Measurements from ENCODE around the gene IFNLR1.

The IFNLR1 gene

DNA sequence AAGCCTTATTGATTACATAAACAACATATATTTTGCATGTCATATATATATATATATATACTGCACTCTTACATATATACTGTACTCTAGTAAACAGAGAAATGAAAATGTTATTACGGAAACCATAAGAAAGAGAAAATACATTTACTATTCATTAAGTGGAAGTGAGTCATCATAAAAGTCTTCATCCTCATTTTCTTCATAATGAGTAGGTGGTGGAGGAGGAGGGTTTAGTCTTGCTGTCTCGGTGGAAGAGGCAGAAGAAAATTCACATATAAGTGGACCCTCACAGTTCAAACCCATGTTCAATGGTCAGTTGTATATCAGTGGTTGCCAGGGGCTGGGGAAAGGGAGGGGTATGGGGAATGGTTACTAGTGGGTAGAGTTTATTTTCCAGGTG, 8.0 kb upstream of the IFNLR1 start:
- H3K4me1 ChIP-seq (ENCODE audit: control insufficient read depth, insufficient read depth, low read length): no peaks in the 10 kb centered on the region
- H3K36me3 ChIP-seq (ENCODE audit: control insufficient read depth, insufficient read depth, low read length): no peaks in the 10 kb centered on the region
- WGBS, 2 experiments: 100% methylated on average over 1 of the region's 2 CpGs
- no peak overlapping the region for H3K27ac ChIP-seq (ENCODE audit: insufficient read depth, low read depth, low read length, poor library complexity, severe bottlenecking)
- no peak overlapping the region for H3K4me3 ChIP-seq (ENCODE audit: insufficient read depth, low read depth, low read length)
- H3K9me3 ChIP-seq (ENCODE audit: control insufficient read depth, low read length): no peaks in the 10 kb centered on the region
- no peaks in the 10 kb centered on the region for H3K27me3 ChIP-seq (ENCODE audit: control insufficient read depth, insufficient read depth, low read length, poor library complexity, severe bottlenecking)

DNA sequence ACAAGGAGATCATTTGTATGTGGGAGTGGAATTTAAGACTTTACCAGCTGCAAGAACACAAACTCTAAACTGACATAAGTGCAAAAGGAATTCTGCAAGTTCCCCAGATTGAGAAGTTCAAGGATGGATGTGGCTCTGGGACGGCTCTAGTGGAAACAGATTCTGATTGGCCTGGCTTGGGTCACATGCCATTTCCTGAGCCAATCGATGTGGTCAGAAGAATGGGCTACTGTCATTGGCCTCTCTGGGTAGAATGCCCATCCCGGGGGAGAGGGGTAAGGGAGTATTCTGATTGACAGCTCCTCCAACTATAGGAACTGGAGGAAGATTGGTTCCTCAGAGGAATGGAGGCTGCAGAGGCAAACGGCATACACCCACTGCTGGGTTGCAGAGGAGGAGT, 6.0 kb upstream of the IFNLR1 start:
- peaks cover 12% of the 10 kb centered on the region for H3K27me3 ChIP-seq (ENCODE audit: control insufficient read depth, insufficient read depth, low read length, poor library complexity, severe bottlenecking)
- WGBS, 2 experiments: 82 to 83% methylated on average over 4 of the region's 4 CpGs

DNA sequence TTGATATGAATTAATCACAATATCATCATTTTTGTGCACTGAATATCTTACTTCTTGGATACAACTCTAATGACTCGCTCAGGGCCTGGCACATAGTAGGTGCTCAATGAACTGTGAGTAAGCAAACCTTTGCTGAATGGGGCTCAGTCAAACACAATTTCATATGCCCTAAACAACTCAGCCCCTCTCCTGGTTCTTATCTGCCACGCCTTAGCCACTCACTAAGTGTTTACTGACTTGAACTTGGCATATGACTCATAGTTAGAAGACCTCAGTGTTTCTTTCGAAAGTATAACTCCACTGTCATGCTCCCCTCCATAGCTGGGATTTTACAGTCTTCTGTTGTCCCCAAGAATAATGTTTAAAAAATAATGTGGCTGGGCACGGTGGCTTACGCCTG, 4.8 kb upstream of the IFNLR1 start:
- H3K27ac ChIP-seq (ENCODE audit: insufficient read depth, low read depth, low read length, poor library complexity, severe bottlenecking): no peak overlapping the region
- WGBS, 2 experiments: 93 to 95% methylated on average over 5 of the region's 5 CpGs
- no peak overlapping the region for H3K4me3 ChIP-seq (ENCODE audit: insufficient read depth, low read depth, low read length)
- no peaks in the 10 kb centered on the region for H3K9me3 ChIP-seq (ENCODE audit: control insufficient read depth, low read length)
- no peaks in the 10 kb centered on the region for H3K36me3 ChIP-seq (ENCODE audit: control insufficient read depth, insufficient read depth, low read length)
- no peaks in the 10 kb centered on the region for H3K4me1 ChIP-seq (ENCODE audit: control insufficient read depth, insufficient read depth, low read length)
- H3K27me3 ChIP-seq (ENCODE audit: control insufficient read depth, insufficient read depth, low read length, poor library complexity, severe bottlenecking): peaks cover 24% of the 10 kb centered on the region

More for the DNA sequence above, 6.0 kb upstream of the IFNLR1 start:
- H3K9me3 ChIP-seq (ENCODE audit: control insufficient read depth, low read length): no peaks in the 10 kb centered on the region
- no peaks in the 10 kb centered on the region for H3K36me3 ChIP-seq (ENCODE audit: control insufficient read depth, insufficient read depth, low read length)
- no peak overlapping the region for H3K27ac ChIP-seq (ENCODE audit: insufficient read depth, low read depth, low read length, poor library complexity, severe bottlenecking)
- no peak overlapping the region for H3K4me3 ChIP-seq (ENCODE audit: insufficient read depth, low read depth, low read length)
- H3K4me1 ChIP-seq (ENCODE audit: control insufficient read depth, insufficient read depth, low read length): no peaks in the 10 kb centered on the region

DNA sequence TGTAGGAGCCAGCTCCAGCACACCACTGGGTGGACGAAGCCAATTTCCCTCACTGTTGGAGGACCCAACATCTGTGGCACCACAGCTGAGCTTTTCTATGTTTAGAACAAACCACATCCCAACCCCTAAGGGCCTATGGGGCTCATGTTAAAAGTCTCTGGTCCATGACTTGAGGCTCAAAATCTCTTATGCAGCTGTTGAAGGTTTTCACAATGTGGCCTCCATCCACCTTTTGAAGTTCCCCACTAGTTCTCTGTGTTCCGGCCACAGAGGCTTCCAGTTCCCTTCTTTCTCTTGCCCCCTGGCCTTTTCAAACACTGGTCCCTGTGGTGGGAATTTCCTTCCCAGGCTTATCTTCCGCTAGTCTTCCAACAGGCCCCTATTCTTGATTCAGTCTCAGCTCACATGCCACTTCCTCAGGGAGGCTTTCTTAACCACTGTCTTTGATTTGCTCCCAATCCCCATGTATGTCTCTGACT, 3.9 kb upstream of the IFNLR1 start:
- Histone ChIP-seq H3K27ac (ENCODE audit: insufficient read depth, low read depth, low read length, poor library complexity, severe bottlenecking) (no peak overlapping the region), H3K27me3 (ENCODE audit: control insufficient read depth, insufficient read depth, low read length, poor library complexity, severe bottlenecking) (peaks cover 32% of the 10 kb centered on the region), H3K36me3 (ENCODE audit: control insufficient read depth, insufficient read depth, low read length) (no peaks in the 10 kb centered on the region), H3K9me3 (ENCODE audit: control insufficient read depth, low read length) (no peaks in the 10 kb centered on the region), H3K4me3 (ENCODE audit: insufficient read depth, low read depth, low read length) (no peak overlapping the region), H3K4me1 (ENCODE audit: control insufficient read depth, insufficient read depth, low read length) (no peaks in the 10 kb centered on the region)
- WGBS, 2 experiments: 94 to 95% methylated on average over 3 of the region's 3 CpGs

DNA sequence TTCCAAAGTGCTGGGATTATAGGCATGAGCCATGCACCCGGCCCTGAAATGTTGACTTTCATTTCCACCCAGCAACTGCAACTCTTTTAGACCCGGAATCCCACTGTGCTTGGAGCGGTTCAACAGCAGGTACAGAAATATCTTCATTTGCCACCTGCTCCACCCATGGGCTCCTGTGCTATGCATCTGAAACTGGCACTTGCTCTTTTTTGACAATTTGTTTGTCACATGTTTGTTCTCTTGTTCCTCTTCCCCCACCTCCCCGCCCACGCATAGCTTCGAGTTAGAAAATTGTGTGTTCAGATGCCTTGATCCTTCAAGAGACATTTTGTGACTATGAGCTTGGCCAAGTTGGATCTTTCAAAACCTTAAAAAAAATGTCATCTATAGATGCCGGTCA, 2.4 kb upstream of the IFNLR1 start:
- Histone ChIP-seq H3K27me3 (ENCODE audit: control insufficient read depth, insufficient read depth, low read length, poor library complexity, severe bottlenecking) (peaks cover 37% of the 10 kb centered on the region), H3K9me3 (ENCODE audit: control insufficient read depth, low read length) (no peaks in the 10 kb centered on the region), H3K36me3 (ENCODE audit: control insufficient read depth, insufficient read depth, low read length) (no peaks in the 10 kb centered on the region), H3K4me1 (ENCODE audit: control insufficient read depth, insufficient read depth, low read length) (no peaks in the 10 kb centered on the region), H3K27ac (ENCODE audit: insufficient read depth, low read depth, low read length, poor library complexity, severe bottlenecking) (no peak overlapping the region), H3K4me3 (ENCODE audit: insufficient read depth, low read depth, low read length) (no peak overlapping the region)
- WGBS, 2 experiments: 92 to 94% methylated on average over 7 of the region's 7 CpGs

DNA sequence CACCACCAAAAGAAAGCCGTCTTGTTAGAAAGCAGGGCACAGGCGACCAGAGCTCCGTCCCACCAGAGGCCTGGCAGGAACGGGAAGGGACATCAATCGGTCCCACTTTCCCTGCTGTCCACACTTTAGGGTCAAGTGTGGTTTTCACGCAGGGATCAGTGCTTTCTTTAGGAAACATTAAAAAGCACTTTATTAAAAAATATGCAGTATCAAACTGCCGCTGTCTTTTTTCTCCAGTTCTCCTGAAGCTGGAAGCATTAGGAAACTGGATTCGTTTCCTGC, 437 bp downstream of the IFNLR1 start:
- peaks cover 37% of the 10 kb centered on the region for H3K27me3 ChIP-seq (ENCODE audit: control insufficient read depth, insufficient read depth, low read length, poor library complexity, severe bottlenecking)
- WGBS, 2 experiments: 28 to 36% methylated on average over 8 of the region's 8 CpGs

DNA sequence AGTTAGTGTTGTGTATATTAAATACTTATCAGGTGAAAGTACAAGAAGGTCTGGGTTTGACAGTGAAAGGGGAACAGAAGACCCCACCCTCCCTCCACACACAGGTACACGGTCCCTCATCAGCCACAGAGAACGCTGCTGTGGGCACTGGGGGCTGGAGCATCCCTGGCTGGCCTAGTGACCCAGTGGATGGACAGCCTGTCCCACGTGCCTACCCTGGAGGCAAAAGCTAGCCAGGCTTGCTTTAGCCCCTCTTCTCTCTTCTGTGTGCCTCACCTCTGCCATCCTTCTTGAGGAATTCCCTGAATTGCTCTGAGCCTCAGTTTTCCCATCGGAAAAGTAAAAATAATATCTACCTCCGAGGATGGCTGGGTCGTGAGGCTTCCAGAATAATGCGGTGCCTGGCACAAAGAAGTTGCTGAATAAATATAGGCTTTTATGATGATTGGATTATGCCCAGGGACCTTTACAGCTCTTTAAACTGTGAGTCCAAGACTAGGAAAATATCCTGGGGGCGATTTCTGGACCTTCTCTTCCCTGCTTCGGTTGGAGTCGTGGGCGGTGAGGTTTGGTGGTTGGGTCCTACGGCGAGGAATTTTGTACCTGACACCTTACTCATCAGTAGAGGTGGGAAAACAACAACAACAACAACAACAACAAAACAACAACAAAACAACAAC, 918 bp downstream of the IFNLR1 start:
- no peak overlapping the region for H3K27ac ChIP-seq (ENCODE audit: insufficient read depth, low read depth, low read length, poor library complexity, severe bottlenecking)
- H3K27me3 ChIP-seq (ENCODE audit: control insufficient read depth, insufficient read depth, low read length, poor library complexity, severe bottlenecking): peaks cover 37% of the 10 kb centered on the region
- H3K4me1 ChIP-seq (ENCODE audit: control insufficient read depth, insufficient read depth, low read length): no peaks in the 10 kb centered on the region
- no peaks in the 10 kb centered on the region for H3K36me3 ChIP-seq (ENCODE audit: control insufficient read depth, insufficient read depth, low read length)
- H3K9me3 ChIP-seq (ENCODE audit: control insufficient read depth, low read length): no peaks in the 10 kb centered on the region
- peak overlapping the region; percentile 49 for H3K4me3 ChIP-seq (ENCODE audit: insufficient read depth, low read depth, low read length)
- 69 to 77% methylated on average over 9 to 13 of the region's 13 CpGs for WGBS, 2 experiments

More for the DNA sequence above, 437 bp downstream of the IFNLR1 start:
- peak overlapping the region; percentile 49 for H3K4me3 ChIP-seq (ENCODE audit: insufficient read depth, low read depth, low read length)
- H3K36me3 ChIP-seq (ENCODE audit: control insufficient read depth, insufficient read depth, low read length): no peaks in the 10 kb centered on the region
- no peaks in the 10 kb centered on the region for H3K4me1 ChIP-seq (ENCODE audit: control insufficient read depth, insufficient read depth, low read length)
- H3K9me3 ChIP-seq (ENCODE audit: control insufficient read depth, low read length): no peaks in the 10 kb centered on the region
- H3K27ac ChIP-seq (ENCODE audit: insufficient read depth, low read depth, low read length, poor library complexity, severe bottlenecking): no peak overlapping the region

DNA sequence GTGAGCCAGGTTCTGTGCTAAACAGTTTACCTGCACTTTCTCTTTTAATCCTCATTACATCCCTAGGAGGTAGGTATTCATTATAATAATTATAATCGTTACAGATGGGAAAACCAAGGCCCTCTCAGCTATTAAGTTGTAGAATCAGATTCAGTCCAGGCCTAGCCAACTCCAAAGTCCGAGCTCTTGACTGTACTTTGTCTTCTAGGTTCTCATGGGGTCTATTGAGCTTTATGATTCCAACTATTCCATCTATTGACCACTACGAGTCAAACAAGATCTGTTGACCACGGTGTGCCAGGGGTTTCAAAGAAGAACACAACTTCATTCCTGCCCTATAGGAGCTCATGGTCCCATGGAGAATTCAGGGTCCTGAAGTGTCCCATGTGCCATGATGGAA, 2.0 kb downstream of the IFNLR1 start:
- Histone ChIP-seq H3K27me3 (ENCODE audit: control insufficient read depth, insufficient read depth, low read length, poor library complexity, severe bottlenecking) (peaks cover 37% of the 10 kb centered on the region), H3K36me3 (ENCODE audit: control insufficient read depth, insufficient read depth, low read length) (no peaks in the 10 kb centered on the region), H3K4me3 (ENCODE audit: insufficient read depth, low read depth, low read length) (no peak overlapping the region), H3K9me3 (ENCODE audit: control insufficient read depth, low read length) (no peaks in the 10 kb centered on the region), H3K27ac (ENCODE audit: insufficient read depth, low read depth, low read length, poor library complexity, severe bottlenecking) (no peak overlapping the region), H3K4me1 (ENCODE audit: control insufficient read depth, insufficient read depth, low read length) (no peaks in the 10 kb centered on the region)
- 94% methylated on average over 3 of the region's 4 CpGs for WGBS, 2 experiments

DNA sequence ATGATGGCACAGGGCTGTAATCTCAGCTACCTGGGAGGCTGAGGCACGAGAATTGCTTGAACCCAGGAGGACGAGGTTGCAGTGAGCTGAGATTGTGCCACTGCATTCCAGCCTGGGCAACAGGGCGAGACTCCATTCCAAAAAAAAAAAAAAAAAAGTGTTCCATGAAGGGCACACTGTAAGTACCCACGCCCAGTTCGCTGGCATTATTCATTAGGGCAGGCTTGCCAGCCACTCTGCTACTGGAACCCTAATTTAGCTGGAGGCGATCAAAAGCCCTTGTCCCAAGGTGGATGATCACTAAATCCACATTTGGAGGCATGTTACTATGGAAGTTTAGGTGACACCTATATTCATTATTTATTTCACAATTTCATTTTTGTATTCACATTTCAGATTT, 5.0 kb downstream of the IFNLR1 start:
- Histone ChIP-seq H3K4me1 (ENCODE audit: control insufficient read depth, insufficient read depth, low read length) (no peaks in the 10 kb centered on the region), H3K27me3 (ENCODE audit: control insufficient read depth, insufficient read depth, low read length, poor library complexity, severe bottlenecking) (peaks cover 16% of the 10 kb centered on the region), H3K9me3 (ENCODE audit: control insufficient read depth, low read length) (no peaks in the 10 kb centered on the region), H3K36me3 (ENCODE audit: control insufficient read depth, insufficient read depth, low read length) (no peaks in the 10 kb centered on the region), H3K27ac (ENCODE audit: insufficient read depth, low read depth, low read length, poor library complexity, severe bottlenecking) (no peak overlapping the region), H3K4me3 (ENCODE audit: insufficient read depth, low read depth, low read length) (no peak overlapping the region)
- 77 to 79% methylated on average over 6 of the region's 6 CpGs for WGBS, 2 experiments

DNA sequence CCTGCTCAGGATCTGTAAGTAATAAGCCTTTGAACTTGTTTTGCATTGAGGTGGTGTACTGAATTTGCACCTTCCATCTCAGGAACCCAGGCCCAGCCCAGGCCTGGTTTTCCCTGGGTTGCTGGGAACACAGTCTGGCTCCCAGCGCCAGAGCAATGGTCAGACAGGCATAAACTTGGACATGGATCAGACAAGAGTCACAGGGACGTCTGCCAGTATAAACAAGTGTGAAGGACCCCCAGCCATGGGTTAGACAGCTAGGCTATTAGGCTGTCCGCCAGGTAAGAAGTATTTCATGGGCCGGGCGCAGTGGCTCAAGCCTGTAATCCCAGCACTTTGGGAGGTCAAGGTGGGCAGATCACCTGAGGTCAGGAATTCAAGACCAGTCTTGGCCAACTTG, 5.5 kb downstream of the IFNLR1 start:
- Histone ChIP-seq H3K4me1 (ENCODE audit: control insufficient read depth, insufficient read depth, low read length) (no peaks in the 10 kb centered on the region), H3K9me3 (ENCODE audit: control insufficient read depth, low read length) (no peaks in the 10 kb centered on the region), H3K27me3 (ENCODE audit: control insufficient read depth, insufficient read depth, low read length, poor library complexity, severe bottlenecking) (peaks cover 11% of the 10 kb centered on the region), H3K27ac (ENCODE audit: insufficient read depth, low read depth, low read length, poor library complexity, severe bottlenecking) (no peak overlapping the region), H3K36me3 (ENCODE audit: control insufficient read depth, insufficient read depth, low read length) (no peaks in the 10 kb centered on the region), H3K4me3 (ENCODE audit: insufficient read depth, low read depth, low read length) (no peak overlapping the region)
- 95% methylated on average over 5 of the region's 5 CpGs for WGBS, 2 experiments

DNA sequence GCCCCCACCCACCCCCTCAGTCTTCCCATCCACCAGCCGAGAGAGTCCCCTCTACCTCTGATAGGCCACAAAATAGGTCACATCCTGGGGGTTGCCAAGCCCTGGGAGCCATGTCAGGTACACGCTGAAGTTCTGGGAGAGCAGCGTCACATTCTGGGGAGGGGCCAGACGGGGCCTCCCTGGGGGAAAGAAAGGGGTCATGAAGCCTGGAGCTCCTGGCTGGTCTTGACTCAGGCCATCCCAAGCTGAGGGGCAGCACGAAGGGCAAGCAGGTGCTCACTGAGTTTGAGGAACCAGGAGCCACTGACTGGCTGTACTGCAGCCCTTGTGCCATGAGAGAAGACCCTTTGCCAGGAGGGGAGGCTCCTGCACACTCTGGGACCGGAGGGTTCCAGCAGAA, 6.4 kb downstream of the IFNLR1 start:
- H3K36me3 ChIP-seq (ENCODE audit: control insufficient read depth, insufficient read depth, low read length): no peaks in the 10 kb centered on the region
- no peaks in the 10 kb centered on the region for H3K4me1 ChIP-seq (ENCODE audit: control insufficient read depth, insufficient read depth, low read length)
- no peak overlapping the region for H3K4me3 ChIP-seq (ENCODE audit: insufficient read depth, low read depth, low read length)
- 92 to 93% methylated on average over 6 of the region's 6 CpGs for WGBS, 2 experiments
- H3K9me3 ChIP-seq (ENCODE audit: control insufficient read depth, low read length): no peaks in the 10 kb centered on the region
- no peak overlapping the region for H3K27ac ChIP-seq (ENCODE audit: insufficient read depth, low read depth, low read length, poor library complexity, severe bottlenecking)
- peaks cover 2% of the 10 kb centered on the region for H3K27me3 ChIP-seq (ENCODE audit: control insufficient read depth, insufficient read depth, low read length, poor library complexity, severe bottlenecking)
